Measurements from ENCODE around the gene ZNF783. TPM values are rescaled to one million over a fixed set of nuclear protein-coding genes. Genes with fewer than 3 reads are reported as not detected.
A peak's percentile ranks its signal among the peaks of the same experiment; 100 is the strongest.
"Not testable (repeated sequence)": the region's sequence is repeated elsewhere in the genome, so short reads cannot be mapped to it uniquely, and the experiment has no call there.

The ZNF783 gene
- total RNA-seq (2014; rRNA removed; shearing (Covaris generic); ENCODE audit: low replicate concordance) = 2.3 and 5.2 TPM in 2 replicates

DNA sequence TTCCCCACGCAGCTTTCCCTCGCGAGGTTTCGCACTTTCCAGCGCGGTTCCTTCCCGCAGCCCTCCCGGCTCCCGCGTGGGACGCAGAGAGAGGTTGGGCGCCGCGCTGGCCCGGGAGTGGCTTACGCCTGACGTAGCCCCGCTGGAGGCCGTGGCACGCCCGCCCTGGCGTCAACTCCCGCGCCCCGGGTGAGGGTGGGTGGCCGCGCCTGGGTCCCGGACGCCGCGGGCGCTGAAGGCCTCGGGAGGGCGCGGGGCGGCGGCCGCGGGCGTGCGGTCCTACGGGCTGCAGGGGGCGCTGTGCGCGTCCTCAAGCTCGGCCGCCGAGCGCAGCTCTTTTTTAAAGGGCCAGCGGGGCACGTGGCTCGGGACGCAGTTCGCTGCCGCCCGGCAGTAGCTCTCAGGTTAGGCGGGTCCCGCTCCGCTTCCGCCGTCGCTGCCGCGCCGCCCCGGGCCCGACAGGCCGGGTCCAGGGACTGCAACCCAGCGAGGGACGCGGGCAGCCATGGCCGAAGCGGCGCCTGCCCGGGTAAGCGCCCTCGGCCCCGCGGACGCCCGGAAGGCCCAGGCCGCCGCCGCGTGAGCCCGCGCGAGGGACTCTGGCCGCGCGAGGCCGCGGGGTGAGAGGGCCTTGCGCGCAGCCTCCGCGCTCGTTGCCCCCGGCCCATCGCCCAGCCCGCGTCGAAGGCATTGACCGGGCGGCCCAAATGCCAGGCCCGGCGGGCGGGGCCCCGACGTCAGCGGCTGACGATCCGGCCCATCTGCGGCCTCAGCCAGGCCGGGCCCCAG is at the start of gene ZNF783:
TSS of gene ZNF783 (plus strand) at position 368 of the 789 bp plus-strand sequence. CDS start at position 506, 138 bp downstream.
- DNase-seq (ENCODE audit: low read depth) = peak; percentile 85
- in situ Hi-C loops (cut with HindIII; ENCODE audit: low pct_unique_long_range_greater_than_20kb, low sequenced_read_pairs) = no loop called here

DNA sequence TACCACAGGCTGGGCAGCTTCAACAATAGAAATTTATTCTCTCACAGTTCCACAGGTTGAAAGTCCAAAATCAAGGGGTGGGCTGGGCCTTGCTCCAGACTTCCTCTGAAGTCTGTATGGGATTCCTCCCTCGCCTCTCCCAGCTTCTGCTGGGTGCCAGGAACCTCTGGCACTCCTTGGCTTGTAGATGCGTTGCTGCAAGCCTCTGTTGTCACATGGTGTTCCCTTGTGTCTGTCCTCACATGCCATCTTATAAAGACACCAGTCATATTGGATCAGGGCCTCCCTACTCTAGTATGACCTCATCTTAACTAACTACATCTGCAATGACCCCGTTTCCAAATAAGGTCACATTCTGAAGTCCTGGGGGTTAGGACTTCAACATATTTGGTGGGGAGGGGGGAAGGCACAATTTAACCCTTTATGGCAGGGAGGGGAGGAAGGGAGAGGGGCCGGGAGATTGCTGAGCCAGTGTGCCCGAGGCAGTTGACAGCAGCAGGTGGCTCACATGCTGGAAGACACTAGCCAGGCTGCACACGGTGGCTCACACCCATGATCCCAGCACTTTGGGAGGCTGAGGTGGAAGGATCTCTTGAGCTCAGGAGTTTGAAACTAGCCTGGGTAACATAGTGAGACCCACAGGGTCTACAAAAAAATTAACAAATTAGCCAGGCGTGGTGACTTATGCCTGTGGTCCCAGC is 47.8 kb upstream of the ZNF783 start:
- in situ Hi-C loops (cut with HindIII; ENCODE audit: low pct_unique_long_range_greater_than_20kb, low sequenced_read_pairs) = no loop called here
- no peak for DNase-seq (ENCODE audit: low read depth)

DNA sequence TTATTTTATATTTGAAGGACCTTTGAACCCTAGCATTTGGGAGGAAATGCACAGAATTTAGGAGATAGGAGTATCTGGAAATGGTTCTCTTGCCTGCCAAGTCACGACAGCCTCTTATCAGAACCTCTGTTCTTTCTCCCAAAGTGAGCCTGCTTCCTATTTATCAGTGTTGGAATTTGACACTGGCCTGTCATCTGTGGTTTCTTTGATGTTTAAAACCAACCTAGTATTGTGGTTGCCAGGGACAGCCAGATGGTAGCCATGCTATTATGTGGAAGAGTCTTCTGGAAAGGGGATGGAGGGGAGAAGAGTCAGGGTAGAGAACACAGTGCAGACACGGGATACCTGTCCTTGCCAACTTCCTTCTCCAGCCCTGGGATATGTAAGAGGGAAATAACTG is 45.6 kb upstream of the ZNF783 start:
- in situ Hi-C loops (cut with HindIII; ENCODE audit: low pct_unique_long_range_greater_than_20kb, low sequenced_read_pairs) = no loop called here
- DNase-seq (ENCODE audit: low read depth) = no peak

DNA sequence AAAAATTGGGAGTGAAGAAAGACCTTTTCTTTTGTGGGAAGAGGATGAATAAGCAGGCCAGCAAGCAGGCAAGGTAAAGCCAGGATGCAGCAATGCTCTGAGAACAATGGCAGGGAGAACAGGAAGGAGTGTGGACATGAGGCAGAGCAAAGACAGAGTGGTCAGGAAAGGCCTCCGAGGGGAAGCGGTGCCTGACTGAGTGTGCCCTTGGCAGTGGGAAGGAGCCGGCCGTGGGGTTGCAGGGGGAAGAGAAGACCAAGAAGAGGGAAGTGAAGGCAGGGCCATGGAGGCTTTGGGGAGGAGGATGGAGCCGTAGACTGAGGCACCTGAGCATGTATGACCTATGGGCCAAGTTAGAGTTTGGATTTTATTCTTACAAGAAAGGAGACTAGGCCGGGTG is 44.4 kb upstream of the ZNF783 start:
- no peak for DNase-seq (ENCODE audit: low read depth)
- in situ Hi-C loops (cut with HindIII; ENCODE audit: low pct_unique_long_range_greater_than_20kb, low sequenced_read_pairs) = no loop called here

DNA sequence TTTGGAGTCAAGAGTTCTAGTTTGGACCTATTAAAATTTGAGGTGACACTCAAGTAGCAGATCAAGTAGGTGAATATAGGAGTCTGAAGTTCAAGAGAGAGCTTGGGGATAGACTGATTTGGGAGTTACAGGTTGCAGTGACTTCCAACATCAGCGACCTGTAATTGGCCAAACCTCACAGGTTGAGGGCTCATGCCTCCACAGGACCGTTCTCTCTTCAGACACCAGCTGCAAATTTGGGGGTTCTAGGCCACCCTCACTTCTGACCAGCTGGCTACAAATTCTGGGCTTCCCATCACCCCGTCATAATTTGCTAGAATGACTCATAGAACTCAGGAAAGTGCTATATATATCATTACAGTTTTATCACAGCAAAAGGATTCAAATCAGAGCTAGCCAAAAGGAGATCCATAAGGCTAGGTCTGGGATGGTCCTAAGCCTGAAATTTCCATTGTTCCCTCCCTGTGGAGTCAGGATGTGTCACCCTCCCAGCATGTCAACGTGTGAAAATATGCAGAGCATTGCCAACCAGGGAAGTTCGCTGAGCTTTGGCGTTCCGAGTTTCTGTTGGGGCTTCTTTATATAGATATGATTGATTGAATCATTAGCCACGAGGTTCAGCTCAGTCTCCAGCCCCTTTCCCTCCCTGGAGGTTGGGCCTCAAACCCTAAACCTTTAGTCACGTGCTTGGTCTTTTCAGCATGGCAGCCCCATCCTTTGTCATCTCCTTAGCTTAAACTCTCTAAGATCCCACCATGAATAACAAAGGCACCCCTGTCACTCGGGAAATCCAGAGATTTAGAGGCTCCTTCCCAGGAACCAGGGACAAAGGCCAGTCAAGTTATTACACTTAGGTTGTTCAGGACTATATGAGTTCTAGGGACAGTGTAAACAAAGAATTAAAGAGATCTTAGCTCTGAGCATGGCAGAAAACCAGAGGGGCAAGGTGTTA is 43.3 kb upstream of the ZNF783 start:
- no peak for DNase-seq (ENCODE audit: low read depth)
- in situ Hi-C loops (cut with HindIII; ENCODE audit: low pct_unique_long_range_greater_than_20kb, low sequenced_read_pairs) = no loop called here

DNA sequence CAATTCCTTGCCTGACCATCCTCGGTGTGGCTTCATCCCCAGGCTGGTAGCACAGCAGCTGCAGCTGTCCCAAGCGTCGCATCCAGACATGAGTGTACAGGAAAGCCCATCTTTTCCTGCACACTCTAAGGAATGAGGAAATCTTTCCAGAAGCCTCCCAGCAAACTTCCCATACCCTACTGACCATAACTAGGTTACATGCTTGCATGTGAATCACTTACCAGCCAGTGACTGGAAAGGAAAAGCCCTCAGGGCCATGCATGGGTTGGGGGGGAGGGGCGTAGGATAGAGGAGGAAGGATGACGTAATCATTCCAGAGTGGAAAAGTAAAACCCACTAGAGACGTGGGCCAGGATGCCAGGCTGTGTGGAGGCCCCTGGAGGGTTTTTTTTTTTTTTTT is 41.5 kb upstream of the ZNF783 start:
- in situ Hi-C loops (cut with HindIII; ENCODE audit: low pct_unique_long_range_greater_than_20kb, low sequenced_read_pairs) = no loop called here
- DNase-seq (ENCODE audit: low read depth) = peak; percentile 21

DNA sequence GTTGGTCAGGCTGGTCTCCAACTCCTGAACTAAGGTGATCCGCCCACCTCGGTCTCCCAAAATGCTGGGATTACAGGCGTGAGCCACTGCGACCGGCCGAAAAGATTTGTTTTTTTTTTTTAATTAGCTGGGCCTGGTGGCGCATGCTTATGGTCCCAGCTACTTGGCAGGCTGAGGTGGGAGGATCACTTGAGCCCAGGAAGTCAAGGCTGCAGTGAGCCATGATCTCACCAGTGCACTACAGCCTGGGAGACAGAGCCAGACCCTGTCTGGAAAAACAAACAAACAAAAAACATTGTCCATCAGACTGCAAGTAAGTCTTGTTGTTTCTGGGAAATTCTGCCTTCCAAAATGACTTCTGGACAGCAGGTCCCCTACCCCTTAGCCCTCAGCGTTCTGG is 38.8 kb upstream of the ZNF783 start:
- in situ Hi-C loops (cut with HindIII; ENCODE audit: low pct_unique_long_range_greater_than_20kb, low sequenced_read_pairs) = no loop called here
- no peak for DNase-seq (ENCODE audit: low read depth)

DNA sequence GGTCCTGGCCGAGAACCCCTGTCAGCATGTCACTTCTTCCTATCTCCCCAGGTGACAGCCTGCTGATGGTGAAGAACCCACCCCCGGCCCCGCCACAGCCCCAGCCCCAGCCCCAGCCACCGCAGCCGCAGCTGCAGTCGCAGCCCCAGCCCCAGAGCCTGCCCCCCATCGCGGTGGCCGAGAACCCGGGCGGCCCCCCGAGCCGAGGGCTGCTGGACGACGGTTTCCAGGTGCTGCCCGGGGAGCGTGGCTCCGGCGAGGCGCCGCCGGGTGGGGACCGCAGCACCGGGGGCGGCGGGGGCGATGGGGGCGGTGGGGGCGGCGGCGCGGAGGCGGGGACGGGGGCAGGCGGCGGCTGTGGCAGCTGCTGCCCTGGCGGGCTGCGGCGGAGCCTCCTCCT is 38.2 kb upstream of the ZNF783 start:
- no peak for DNase-seq (ENCODE audit: low read depth)
- in situ Hi-C loops (cut with HindIII; ENCODE audit: low pct_unique_long_range_greater_than_20kb, low sequenced_read_pairs) = no loop called here

DNA sequence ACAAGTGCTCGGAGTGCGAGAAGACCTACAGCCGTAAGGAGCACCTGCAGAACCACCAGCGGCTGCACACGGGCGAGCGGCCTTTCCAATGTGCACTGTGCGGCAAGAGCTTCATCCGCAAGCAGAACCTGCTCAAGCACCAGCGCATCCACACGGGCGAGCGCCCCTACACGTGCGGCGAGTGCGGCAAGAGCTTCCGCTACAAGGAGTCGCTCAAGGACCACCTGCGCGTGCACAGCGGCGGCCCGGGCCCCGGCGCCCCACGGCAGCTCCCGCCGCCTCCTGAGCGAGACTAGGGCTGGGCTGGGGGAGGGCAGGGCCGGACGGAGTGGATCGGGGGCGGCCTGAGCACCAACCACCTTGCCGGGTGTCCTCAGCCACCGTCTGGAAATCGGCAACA is 37.6 kb upstream of the ZNF783 start:
- in situ Hi-C loops (cut with HindIII; ENCODE audit: low pct_unique_long_range_greater_than_20kb, low sequenced_read_pairs) = no loop called here
- no peak for DNase-seq (ENCODE audit: low read depth)

DNA sequence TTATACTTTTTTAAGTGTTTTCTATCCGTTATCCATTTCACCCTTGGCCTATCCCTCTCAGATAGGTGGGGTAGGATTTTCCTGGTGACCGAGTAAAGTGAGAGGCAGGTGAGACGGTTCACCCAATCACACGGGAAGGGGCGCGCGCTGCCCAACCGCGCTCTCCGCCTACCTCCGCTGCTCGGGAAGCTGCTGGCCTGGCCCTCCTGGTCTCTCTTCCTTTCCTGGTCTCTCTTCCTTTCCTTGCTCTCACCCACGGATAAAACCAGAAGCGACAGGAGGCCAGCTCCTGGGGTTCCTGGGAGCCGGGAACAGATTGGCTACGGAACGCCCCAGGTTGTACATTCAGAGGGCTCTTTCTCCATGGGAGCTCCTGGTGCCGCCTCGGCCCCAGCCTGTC is 36.9 kb upstream of the ZNF783 start:
- no peak for DNase-seq (ENCODE audit: low read depth)
- in situ Hi-C loops (cut with HindIII; ENCODE audit: low pct_unique_long_range_greater_than_20kb, low sequenced_read_pairs) = no loop called here

DNA sequence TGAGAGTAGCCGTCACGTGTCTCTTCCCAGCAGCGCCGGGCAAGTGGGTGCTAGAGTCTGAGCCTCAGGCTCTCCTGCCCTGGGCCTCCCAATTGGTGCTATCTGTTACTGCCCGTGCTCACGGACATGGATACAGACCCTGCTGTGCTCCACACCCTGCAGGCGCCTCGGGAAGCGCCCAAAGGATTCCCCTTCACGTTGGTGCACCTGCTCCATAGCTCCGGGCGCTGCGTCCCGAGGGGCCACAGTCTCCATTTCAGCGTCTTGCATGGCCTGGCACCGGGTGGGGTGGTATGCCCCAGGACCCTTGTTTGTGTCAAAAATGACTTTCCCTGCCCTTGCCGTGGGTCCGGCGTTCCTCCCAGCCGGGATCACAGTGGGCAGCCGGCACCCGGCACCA is 36.3 kb upstream of the ZNF783 start:
- DNase-seq (ENCODE audit: low read depth) = no peak
- in situ Hi-C loops (cut with HindIII; ENCODE audit: low pct_unique_long_range_greater_than_20kb, low sequenced_read_pairs) = no loop called here

DNA sequence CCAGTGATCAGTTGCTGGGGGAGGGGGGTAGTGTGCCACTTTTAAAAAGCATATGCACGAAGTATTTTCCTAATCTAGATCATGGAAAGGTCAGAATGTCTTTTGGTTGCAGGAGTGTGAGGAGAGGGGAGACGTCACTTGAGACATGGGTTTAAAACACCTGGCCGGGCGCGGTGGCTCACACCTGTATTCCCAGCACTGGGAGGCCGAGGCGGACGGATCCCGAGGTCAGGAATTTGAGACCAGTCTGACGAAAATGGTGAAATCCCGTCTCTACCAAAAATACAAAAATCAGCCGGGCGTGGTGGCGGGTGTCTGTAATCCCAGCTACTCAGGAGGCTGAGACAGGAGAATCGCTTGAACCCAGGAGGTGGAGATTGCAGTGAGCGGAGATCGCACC is 35.6 kb upstream of the ZNF783 start:
- DNase-seq (ENCODE audit: low read depth); in situ Hi-C loops (cut with HindIII; ENCODE audit: low pct_unique_long_range_greater_than_20kb, low sequenced_read_pairs): not testable (repeated sequence)

DNA sequence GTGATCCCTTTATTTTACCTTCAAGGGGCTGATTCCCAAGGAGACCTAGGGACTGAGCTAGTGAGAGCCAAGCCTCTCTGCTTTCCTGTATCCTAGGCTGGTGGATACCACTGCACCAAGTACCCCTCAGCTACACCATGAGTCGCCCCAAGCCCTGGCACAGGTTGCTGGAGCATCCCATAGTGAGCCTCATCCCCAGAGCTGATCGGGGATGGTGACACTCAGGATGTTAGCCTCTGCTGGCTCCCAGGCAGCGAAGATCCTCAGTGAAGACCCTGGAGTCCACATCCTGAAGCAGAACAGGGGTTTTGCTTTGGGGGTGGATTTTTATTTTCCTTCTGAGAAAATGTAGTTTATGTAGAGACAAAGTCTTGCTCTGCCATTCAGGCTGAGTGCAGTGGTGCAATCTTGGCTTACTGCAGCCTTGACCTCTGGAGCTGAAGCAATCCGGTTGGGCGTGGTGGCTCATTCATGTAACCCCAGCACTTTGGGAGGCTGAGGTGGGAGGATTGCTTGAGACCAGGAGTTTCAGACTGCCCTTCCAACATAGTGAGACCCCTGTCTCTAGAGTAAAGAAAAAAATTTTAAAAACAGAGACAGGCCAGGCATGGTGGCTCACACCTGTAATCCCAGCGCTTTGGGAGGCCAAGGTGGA is 35.0 kb upstream of the ZNF783 start:
- in situ Hi-C loops (cut with HindIII; ENCODE audit: low pct_unique_long_range_greater_than_20kb, low sequenced_read_pairs) = no loop called here
- no peak for DNase-seq (ENCODE audit: low read depth)

DNA sequence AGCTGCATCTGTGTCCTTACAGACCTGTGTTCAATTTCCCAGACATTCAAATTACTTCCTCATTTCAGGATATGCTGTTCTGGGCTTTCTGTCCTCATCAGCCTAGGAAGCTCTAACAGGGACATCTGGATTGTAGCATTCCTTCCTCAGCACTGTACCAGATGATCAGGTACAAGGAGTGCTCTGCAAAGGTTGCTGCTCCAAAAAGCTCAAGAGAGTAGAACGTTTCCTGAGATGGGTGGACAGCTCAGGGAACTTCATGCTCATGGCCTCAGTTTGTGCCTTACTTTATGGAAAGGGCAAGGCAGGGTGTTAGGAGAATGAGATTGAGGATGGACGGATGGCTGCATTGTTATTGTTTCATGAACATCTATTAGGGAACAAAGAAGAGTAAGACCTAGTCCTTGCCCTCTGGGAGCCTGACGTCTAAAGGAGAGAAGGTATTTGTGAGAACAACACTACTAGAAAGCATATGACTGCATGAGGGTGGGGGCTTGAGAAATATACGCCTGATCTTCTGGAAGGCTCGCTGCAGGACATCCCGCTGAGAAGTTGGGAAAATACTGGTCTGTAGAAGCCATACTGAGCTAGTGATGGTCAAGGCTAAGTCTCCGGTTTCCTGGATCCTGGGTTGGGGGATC is 33.0 kb upstream of the ZNF783 start:
- in situ Hi-C loops (cut with HindIII; ENCODE audit: low pct_unique_long_range_greater_than_20kb, low sequenced_read_pairs) = no loop called here
- no peak for DNase-seq (ENCODE audit: low read depth)

DNA sequence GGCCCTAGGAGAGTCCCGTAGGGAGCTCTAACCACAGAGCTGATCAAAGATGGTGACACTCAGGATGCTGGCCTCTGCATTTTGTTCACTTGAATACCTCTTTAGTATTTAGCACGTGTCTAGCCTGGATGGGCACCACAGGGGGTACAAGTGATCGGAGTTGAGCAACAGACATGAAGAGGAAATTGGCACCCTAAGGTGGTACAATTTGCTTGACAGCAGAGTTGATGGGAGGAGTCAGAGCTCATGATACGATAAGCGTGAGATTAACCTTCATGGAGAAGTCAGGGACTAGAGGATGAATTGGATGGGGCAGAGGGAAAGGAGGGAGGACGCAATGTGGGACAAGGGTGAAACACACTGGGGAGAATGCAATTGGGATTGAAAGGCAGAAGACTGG is 32.5 kb upstream of the ZNF783 start:
- in situ Hi-C loops (cut with HindIII; ENCODE audit: low pct_unique_long_range_greater_than_20kb, low sequenced_read_pairs) = no loop called here
- DNase-seq (ENCODE audit: low read depth) = no peak

DNA sequence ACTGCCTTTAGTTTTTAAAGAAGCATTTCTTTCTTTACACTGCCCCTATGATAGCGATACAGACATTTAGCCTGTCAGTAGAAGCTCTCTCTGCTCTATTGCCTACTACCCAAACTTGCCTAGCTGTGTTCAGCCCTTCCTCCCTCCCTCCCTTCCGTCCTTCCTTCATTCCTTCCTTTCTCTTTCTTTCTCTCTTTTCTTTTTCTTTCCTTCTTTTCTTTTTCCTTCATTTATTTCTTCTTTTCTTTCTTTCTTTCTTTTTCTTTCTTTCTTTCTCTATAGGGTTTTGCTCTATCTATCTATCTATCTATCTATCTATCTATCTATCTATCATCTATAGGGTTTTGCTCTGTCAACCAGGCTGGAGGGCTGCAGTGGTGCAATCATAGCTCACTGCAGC is 29.6 kb upstream of the ZNF783 start:
- no peak for DNase-seq (ENCODE audit: low read depth)
- in situ Hi-C loops (cut with HindIII; ENCODE audit: low pct_unique_long_range_greater_than_20kb, low sequenced_read_pairs) = no loop called here

DNA sequence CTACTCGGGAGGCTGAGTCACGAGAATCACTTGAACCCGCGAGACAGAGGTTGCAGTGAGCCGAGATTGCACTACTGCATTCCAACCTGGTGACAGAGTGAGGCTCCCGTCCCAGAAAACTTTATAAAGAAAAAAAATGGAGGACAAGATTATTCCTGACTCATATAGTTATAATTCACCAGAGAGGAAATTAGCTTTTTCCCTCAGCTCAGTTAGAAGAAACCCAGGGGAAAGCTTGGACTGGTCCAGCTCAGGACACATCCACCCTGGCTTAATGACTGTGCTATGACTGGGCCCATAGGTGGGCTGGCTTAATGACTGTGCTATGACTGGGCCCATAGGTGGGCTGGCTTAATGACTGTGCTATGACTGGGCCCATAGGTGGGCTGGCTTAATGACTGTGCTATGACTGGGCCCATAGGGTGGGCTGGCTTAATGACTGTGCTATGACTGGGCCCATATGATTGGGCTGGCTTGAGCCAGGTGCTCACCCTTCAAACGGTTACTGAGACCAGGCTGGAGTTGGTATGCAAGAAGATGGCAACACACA is 28.3 kb upstream of the ZNF783 start:
- peak; percentile 88 for DNase-seq (ENCODE audit: low read depth)
- in situ Hi-C loops (cut with HindIII; ENCODE audit: low pct_unique_long_range_greater_than_20kb, low sequenced_read_pairs) = not testable (repeated sequence)

DNA sequence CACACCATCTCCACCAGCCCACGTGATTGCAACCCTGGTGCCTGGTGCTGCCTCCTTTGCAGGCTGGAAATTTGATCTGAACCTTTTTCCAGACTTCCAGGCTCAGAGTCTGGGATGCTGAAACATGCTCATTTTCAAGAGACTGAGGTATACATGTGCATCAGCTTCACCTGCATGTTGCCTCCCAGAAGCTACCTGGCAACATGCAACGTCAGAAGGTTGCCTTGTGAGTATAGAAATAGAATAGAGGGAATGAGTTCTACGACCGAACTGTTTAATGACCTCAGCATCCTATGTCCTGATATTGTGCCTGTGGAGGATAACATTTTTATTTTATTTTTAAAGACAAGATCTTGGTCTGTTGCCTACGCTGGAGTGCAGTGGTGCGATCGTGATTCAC is 24.5 kb upstream of the ZNF783 start:
- DNase-seq (ENCODE audit: low read depth) = no peak
- in situ Hi-C loops (cut with HindIII; ENCODE audit: low pct_unique_long_range_greater_than_20kb, low sequenced_read_pairs) = no loop called here
